Spleen (tissue), 11 donors: ENCODE results near the gene ARHGEF28. TPM values are rescaled to one million over a fixed set of nuclear protein-coding genes. Genes with fewer than 3 reads are reported as not detected.

Experiments
- DNase-seq: peaks from one replicate; pipeline ENCODE4 v3.0.0-alpha.2; 2020
- H3K27ac ChIP-seq, 8 donors: fragments of 200-600 bp; sonication (generic) in 7 of 8; 1 replicate in 4 of 8; 2 replicates in 4 of 8; pipeline versions ENCODE4 v1.5.0 to v1.8.0; 2016 to 2021; ENCODE audit warnings: inconsistent platforms in 4 of 8, mild to moderate bottlenecking in 4 of 8, moderate library complexity in 1 of 8
- H3K27me3 ChIP-seq, 7 donors: fragments of 200-600 bp; sonication (generic) in 6 of 7; replicated peaks in 1 of 7; 1 replicate in 4 of 7; 2 replicates in 3 of 7; pipeline versions ENCODE4 v1.5.0 to v1.8.0; 2016 to 2021; ENCODE audit warnings: inconsistent platforms in 3 of 7, mild to moderate bottlenecking in 1 of 7
- H3K36me3 ChIP-seq, 6 donors: fragments of 200-600 bp; sonication (generic) in 5 of 6; 1 replicate in 4 of 6; 2 replicates in 2 of 6; pipeline versions ENCODE4 v1.5.0 to v1.8.0; 2016 to 2021; ENCODE audit warnings: inconsistent platforms in 2 of 6
- H3K4me1 ChIP-seq, 6 donors: fragments of 200-600 bp; sonication (generic) in 5 of 6; 1 replicate in 3 of 6; 2 replicates in 3 of 6; pipeline versions ENCODE4 v1.5.0 to v1.8.0; 2016 to 2021; ENCODE audit warnings: inconsistent platforms in 3 of 6
- H3K4me3 ChIP-seq, 8 donors: fragments of 200-600 bp; sonication (generic) in 7 of 8; 1 replicate in 4 of 8; 2 replicates in 4 of 8; pipeline versions ENCODE4 v1.5.0 to v1.8.0; 2016 to 2021; ENCODE audit warnings: inconsistent platforms in 4 of 8, mild to moderate bottlenecking in 4 of 8, moderate library complexity in 2 of 8
- H3K9me3 ChIP-seq, 8 donors: fragments of 200-600 bp; sonication (generic) in 7 of 8; 1 replicate in 4 of 8; 2 replicates in 4 of 8; pipeline versions ENCODE4 v1.5.0 to v1.8.0; 2016 to 2021; ENCODE audit warnings: inconsistent platforms in 4 of 8
- POLR2A ChIP-seq, 3 donors: fragments of 450-650 bp; IDR thresholded peaks; one replicate each; pipeline ENCODE4 v1.5.1; 2017; ENCODE audit warnings: antibody characterized with exemption in 3 of 3, mild to moderate bottlenecking in 1 of 3
- POLR2AphosphoS5 ChIP-seq, 3 donors: sonication (generic); formaldehyde crosslinking; IDR thresholded peaks; one replicate each; pipeline ENCODE4 v1.5.1; 2017; ENCODE audit warnings: antibody characterized with exemption in 3 of 3
- WGBS, 5 donors: extraction: QIAGEN DNeasy Blood & Tissue Kit in 3 of 5; methylation state at CpG; one replicate each; pipeline versions ENCODE4 v1.1.5 to v1.1.7; 2013 to 2018; 5-methylcytosine and 5-hydroxymethylcytosine counted together
- intact Hi-C: fragments of 100-400 bp; cut with DNase I; formaldehyde crosslinking; loops from one replicate; pipeline ENCODE4 v1.15.0; 2023; ENCODE audit warnings: low total_unique reads
- polyA plus RNA-seq, 3 donors: library from polyadenylated mRNA; stranded (reverse); fragments of 200-250 nt; gene quantifications; one replicate each; pipeline ENCODE4 v1.2.1, GENCODE V29; 2013
- total RNA-seq, 7 donors: library from RNA; depleted of rRNA in 3 of 7; stranded (reverse); fragments of >200 nt in 3 of 7; fragmentation: NEBNext Ultra II Directional in 4 of 7; extraction: Animal tissue kit (Norgen Biotek cat#: 25700) in 4 of 7; gene quantifications; one replicate each; pipeline versions ENCODE4 v1.1.0 to v1.2.1, GENCODE V29; 2016 to 2021
- TF ChIP-seq, protein P1 (sequence below), 11 experiments: fragments of 200-600 bp in 7 of 11; fragments of 450-650 bp in 4 of 11; sonication (generic) in 4 of 11; IDR thresholded peaks in 8 of 11; conservative IDR thresholded peaks in 3 of 11; 1 replicate in 7 of 11; 2 replicates in 4 of 11; pipeline versions ENCODE4 v1.4.0 to v1.8.0; 2016 to 2021; ENCODE audit warnings: antibody characterized with exemption in 11 of 11, inconsistent platforms in 4 of 11, mild to moderate bottlenecking in 1 of 11
- donor health status: healthy with polysubstance abuse.
- donor health status: DM: no; HTN: no; CAD: no; lungs with moderate emphysema.
- donor health status: DM: no; HTN: no; CAD: no.
- donor health status: Bipolar disorder and iron deficiency.
- donor health status: healthy.
- donor health status: DM: no; HTN: no; CAD: no.
- donor health status: DM: yes; HTN: yes; CAD: no.

Gene ARHGEF28
- total and polyA plus RNA-seq, 10 donors: 0.53 to 17.5 (median 8.8) TPM

- Histone ChIP-seq H3K27ac (no peak overlapping the region), H3K4me1 (no peaks in the 10 kb centered on the region), H3K4me3 (no peak overlapping the region), H3K27me3 (no peaks in the 10 kb centered on the region), H3K9me3 (peaks cover 0 to 7% (median 0%) of the 10 kb centered on the region in 8 donors), H3K36me3 (no peaks in the 10 kb centered on the region)
- intact Hi-C loops: no loop called here
- TF ChIP-seq POLR2AphosphoS5 (IDR thresholded peaks at IDR 0.05) (no peak), POLR2A (IDR thresholded peaks at IDR 0.05) (no peak)
- TF ChIP-seq, protein P1, sequence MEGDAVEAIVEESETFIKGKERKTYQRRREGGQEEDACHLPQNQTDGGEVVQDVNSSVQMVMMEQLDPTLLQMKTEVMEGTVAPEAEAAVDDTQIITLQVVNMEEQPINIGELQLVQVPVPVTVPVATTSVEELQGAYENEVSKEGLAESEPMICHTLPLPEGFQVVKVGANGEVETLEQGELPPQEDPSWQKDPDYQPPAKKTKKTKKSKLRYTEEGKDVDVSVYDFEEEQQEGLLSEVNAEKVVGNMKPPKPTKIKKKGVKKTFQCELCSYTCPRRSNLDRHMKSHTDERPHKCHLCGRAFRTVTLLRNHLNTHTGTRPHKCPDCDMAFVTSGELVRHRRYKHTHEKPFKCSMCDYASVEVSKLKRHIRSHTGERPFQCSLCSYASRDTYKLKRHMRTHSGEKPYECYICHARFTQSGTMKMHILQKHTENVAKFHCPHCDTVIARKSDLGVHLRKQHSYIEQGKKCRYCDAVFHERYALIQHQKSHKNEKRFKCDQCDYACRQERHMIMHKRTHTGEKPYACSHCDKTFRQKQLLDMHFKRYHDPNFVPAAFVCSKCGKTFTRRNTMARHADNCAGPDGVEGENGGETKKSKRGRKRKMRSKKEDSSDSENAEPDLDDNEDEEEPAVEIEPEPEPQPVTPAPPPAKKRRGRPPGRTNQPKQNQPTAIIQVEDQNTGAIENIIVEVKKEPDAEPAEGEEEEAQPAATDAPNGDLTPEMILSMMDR (IDR thresholded peaks at IDR 0.05 in 8 of 11, conservative IDR thresholded peaks at IDR 0.05 in 3 of 11): no peak
- 30 to 67% (median 51%) methylated on average over 2 of the region's 2 CpGs for WGBS, 5 donors
- DNase-seq: no peak
These were observed 209.7 kb downstream of the ARHGEF28 start for GRCh38 chr5:73835726-73836125.

DNA sequence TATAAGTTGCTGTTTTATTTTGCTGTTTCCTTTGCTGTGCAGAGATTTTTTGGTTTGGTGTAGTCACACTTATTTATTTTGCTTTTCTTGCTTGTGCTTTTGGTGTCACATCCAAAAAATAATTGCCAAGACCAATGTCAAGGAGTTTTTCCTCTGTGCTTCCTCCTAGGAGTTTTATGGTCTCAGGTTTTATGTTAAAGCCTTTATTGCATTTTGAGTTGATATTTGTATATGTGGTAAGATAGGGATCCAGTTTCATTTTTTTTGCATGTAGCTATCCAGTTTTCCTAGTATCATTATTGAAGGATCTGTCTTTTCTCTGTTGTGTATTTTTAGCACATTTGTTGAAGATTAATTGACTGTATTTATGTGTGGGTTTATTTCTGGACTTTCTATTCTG is 210.6 kb downstream of the ARHGEF28 start:
- DNase-seq: no peak
- no peak overlapping the region for H3K27ac ChIP-seq

GRCh38 chr5:73838901-73839300 is 212.9 kb downstream of the ARHGEF28 start:
- H3K9me3 ChIP-seq: peaks cover 0 to 7% (median 0%) of the 10 kb centered on the region in 8 donors
- 68 to 97% (median 79%) methylated on average over 1 of the region's 1 CpG for WGBS, 5 donors

More for the DNA sequence above, 210.6 kb downstream of the ARHGEF28 start:
- no peak for TF ChIP-seq POLR2AphosphoS5 (IDR thresholded peaks at IDR 0.05)
- no peak for TF ChIP-seq POLR2A (IDR thresholded peaks at IDR 0.05)
- Histone ChIP-seq H3K4me1 (no peaks in the 10 kb centered on the region), H3K4me3 (no peak overlapping the region), H3K36me3 (no peaks in the 10 kb centered on the region), H3K27me3 (no peaks in the 10 kb centered on the region), H3K9me3 (peaks cover 0 to 7% (median 0%) of the 10 kb centered on the region in 8 donors)
- intact Hi-C loops: no loop called here

GRCh38 chr5:73841641-73842040 is 215.6 kb downstream of the ARHGEF28 start:
- Histone ChIP-seq H3K27me3 (no peaks in the 10 kb centered on the region), H3K4me3 (no peak overlapping the region), H3K36me3 (no peaks in the 10 kb centered on the region), H3K27ac (no peak overlapping the region), H3K9me3 (peaks cover 0 to 5% (median 0%) of the 10 kb centered on the region in 8 donors), H3K4me1 (no peaks in the 10 kb centered on the region)
- DNase-seq: no peak
- intact Hi-C loops: no loop called here
- TF ChIP-seq, protein P1 (IDR thresholded peaks at IDR 0.05 in 8 of 11, conservative IDR thresholded peaks at IDR 0.05 in 3 of 11): no peak
- TF ChIP-seq POLR2AphosphoS5 (IDR thresholded peaks at IDR 0.05) (no peak), POLR2A (IDR thresholded peaks at IDR 0.05) (no peak)

More at GRCh38 chr5:73838901-73839300, 212.9 kb downstream of the ARHGEF28 start:
- TF ChIP-seq POLR2A (IDR thresholded peaks at IDR 0.05) (no peak), POLR2AphosphoS5 (IDR thresholded peaks at IDR 0.05) (no peak)
- TF ChIP-seq, protein P1 (IDR thresholded peaks at IDR 0.05 in 8 of 11, conservative IDR thresholded peaks at IDR 0.05 in 3 of 11): no peak
- no peak for DNase-seq
- no peak overlapping the region for H3K4me3 ChIP-seq
- no peaks in the 10 kb centered on the region for H3K36me3 ChIP-seq
- intact Hi-C loops: no loop called here
- H3K27me3 ChIP-seq: no peaks in the 10 kb centered on the region
- H3K4me1 ChIP-seq: no peaks in the 10 kb centered on the region
- H3K27ac ChIP-seq: no peak overlapping the region

DNA sequence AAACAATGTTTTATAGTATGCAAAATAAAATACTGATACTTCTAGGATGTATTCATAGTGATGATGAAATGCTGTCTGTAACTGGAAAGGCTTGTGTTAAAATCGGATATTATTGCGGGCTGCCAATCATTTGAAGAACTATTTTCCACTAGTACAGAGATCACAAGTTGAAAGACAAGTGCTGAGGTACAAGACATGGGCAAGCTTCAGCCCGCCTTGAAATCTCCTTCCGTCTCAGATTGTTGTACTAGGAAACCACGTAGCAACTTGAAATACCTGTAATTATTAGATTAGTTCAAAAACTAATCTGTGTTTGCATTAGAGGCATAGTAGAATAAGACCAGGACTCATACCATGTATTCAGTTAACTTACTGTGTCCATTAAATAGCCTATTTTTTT is 218.2 kb downstream of the ARHGEF28 start:
- Histone ChIP-seq H3K27me3 (no peaks in the 10 kb centered on the region), H3K27ac (no peak overlapping the region), H3K4me3 (no peak overlapping the region), H3K36me3 (no peaks in the 10 kb centered on the region), H3K9me3 (no peaks in the 10 kb centered on the region), H3K4me1 (no peaks in the 10 kb centered on the region)
- DNase-seq: no peak
- TF ChIP-seq, protein P1 (IDR thresholded peaks at IDR 0.05 in 8 of 11, conservative IDR thresholded peaks at IDR 0.05 in 3 of 11): no peak
- TF ChIP-seq POLR2AphosphoS5 (IDR thresholded peaks at IDR 0.05) (no peak), POLR2A (IDR thresholded peaks at IDR 0.05) (no peak)
- intact Hi-C loops: no loop called here
- 82 to 90% (median 85%) methylated on average over 5 of the region's 5 CpGs for WGBS, 5 donors
